Skeletal muscle tissue (tissue), 4 donors: ENCODE results near the gene SIGLEC9. TPM values are rescaled to one million over a fixed set of nuclear protein-coding genes. Genes with fewer than 3 reads are reported as not detected.
A peak's percentile ranks its signal among the peaks of the same experiment; 100 is the strongest.

Source experiments
- H3K27ac ChIP-seq: one replicate; pipeline ENCODE4 v1.7.0; 2013; ENCODE audit warnings: mild to moderate bottlenecking, low read depth, low read length, inconsistent platforms
- H3K27me3 ChIP-seq, 3 donors: one replicate each; pipeline ENCODE4 v1.7.0; 2013; ENCODE audit warnings: low read length in 3 of 3; ENCODE audit not compliant: control insufficient read depth in 3 of 3, insufficient read depth in 3 of 3
- H3K36me3 ChIP-seq, 3 donors: one replicate each; pipeline ENCODE4 v1.7.0; 2013; ENCODE audit warnings: low read length in 3 of 3; ENCODE audit not compliant: control insufficient read depth in 3 of 3, insufficient read depth in 3 of 3
- H3K4me1 ChIP-seq, 3 donors: one replicate each; pipeline ENCODE4 v1.7.0; 2013; ENCODE audit warnings: low read length in 3 of 3, mild to moderate bottlenecking in 3 of 3; ENCODE audit not compliant: control insufficient read depth in 3 of 3, insufficient read depth in 3 of 3
- H3K4me3 ChIP-seq, 3 donors: one replicate each; pipeline ENCODE4 v1.7.0; 2013; ENCODE audit warnings: low read length in 3 of 3
- H3K9ac ChIP-seq, 3 donors: one replicate each; pipeline ENCODE4 v1.7.0; 2013; ENCODE audit warnings: low read length in 3 of 3, mild to moderate bottlenecking in 3 of 3, moderate library complexity in 2 of 3, low read depth in 1 of 3
- H3K9me3 ChIP-seq, 3 donors: one replicate each; pipeline ENCODE4 v1.7.0; 2013; ENCODE audit warnings: low read length in 3 of 3; ENCODE audit not compliant: control insufficient read depth in 3 of 3
- total RNA-seq: library from RNA; depleted of rRNA; stranded (reverse); fragments of >200 nt; gene quantifications from one replicate; pipeline ENCODE4 v1.2.3, GENCODE V29; 2014
- donor health status: Osteomylitis.

SIGLEC9 gene
- total RNA-seq, 1 donor from 2014 or later, result under 0.01 TPM

GRCh38 chr19:51096473-51097165 lies 28.1 kb upstream of the SIGLEC9 start:
- H3K9me3 ChIP-seq, result no peaks in the 10 kb centered on the region
- peaks cover 0 to 6% (median 0%) of the 10 kb centered on the region in 3 donors for H3K27me3 ChIP-seq
- H3K36me3 ChIP-seq, result peaks cover 0 to 5% (median 2%) of the 10 kb centered on the region in 3 donors
- H3K4me3 ChIP-seq, result no peak overlapping the region
- H3K9ac ChIP-seq, result no peak overlapping the region
- H3K27ac ChIP-seq, result no peak overlapping the region
- H3K4me1 ChIP-seq, result peaks cover 3 to 5% (median 3%) of the 10 kb centered on the region in 3 donors

- Histone ChIP-seq H3K4me1 (peaks cover 3 to 5% (median 3%) of the 10 kb centered on the region in 3 donors), H3K27me3 (peaks cover 0 to 6% (median 0%) of the 10 kb centered on the region in 3 donors), H3K9me3 (no peaks in the 10 kb centered on the region), H3K36me3 (peaks cover 0 to 7% (median 3%) of the 10 kb centered on the region in 3 donors), H3K27ac (no peak overlapping the region), H3K4me3 (no peak overlapping the region), H3K9ac (no peak overlapping the region)
Measured at GRCh38 chr19:51097166-51097738, 27.5 kb upstream of the SIGLEC9 start.

DNA sequence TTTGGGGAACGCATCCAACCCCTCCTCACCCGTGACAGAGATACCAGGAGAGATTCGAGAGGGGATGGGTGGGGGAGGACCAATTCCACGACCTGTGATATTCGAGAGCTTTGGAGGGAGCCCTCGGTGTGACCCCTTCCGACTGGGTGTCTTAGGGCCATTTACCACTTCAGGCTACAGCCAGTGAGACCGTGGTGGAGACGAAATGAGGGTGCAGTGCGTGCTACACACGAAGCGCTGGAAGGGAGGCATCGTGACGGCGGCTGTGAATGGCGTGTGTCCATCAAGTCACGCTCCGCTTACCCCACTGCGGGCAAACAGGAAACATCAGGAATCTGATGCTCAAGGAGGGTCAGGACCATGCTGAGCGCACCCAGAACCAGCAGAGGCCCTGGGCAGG lies 26.9 kb upstream of the SIGLEC9 start:
- no peak overlapping the region for H3K9ac ChIP-seq
- no peak overlapping the region for H3K4me3 ChIP-seq
- peaks cover 0 to 6% (median 0%) of the 10 kb centered on the region in 3 donors for H3K27me3 ChIP-seq
- no peak overlapping the region for H3K27ac ChIP-seq
- peaks cover 3 to 5% (median 3%) of the 10 kb centered on the region in 3 donors for H3K4me1 ChIP-seq
- H3K36me3 ChIP-seq, result peaks cover 0 to 13% (median 9%) of the 10 kb centered on the region in 3 donors
- no peaks in the 10 kb centered on the region for H3K9me3 ChIP-seq

GRCh38 chr19:51098365-51099046 lies 26.2 kb upstream of the SIGLEC9 start:
- Histone ChIP-seq H3K9me3 (no peaks in the 10 kb centered on the region), H3K27ac (no peak overlapping the region), H3K27me3 (peaks cover 0 to 6% (median 0%) of the 10 kb centered on the region in 3 donors), H3K36me3 (peaks cover 1 to 13% (median 12%) of the 10 kb centered on the region in 3 donors), H3K4me3 (no peak overlapping the region), H3K4me1 (peaks cover 3 to 5% (median 3%) of the 10 kb centered on the region in 3 donors), H3K9ac (no peak overlapping the region)

GRCh38 chr19:51099047-51099382 lies 25.7 kb upstream of the SIGLEC9 start:
- Histone ChIP-seq H3K4me3 (no peak overlapping the region), H3K27me3 (peaks cover 0 to 4% (median 0%) of the 10 kb centered on the region in 3 donors), H3K9me3 (no peaks in the 10 kb centered on the region), H3K9ac (no peak overlapping the region), H3K36me3 (peaks cover 6 to 17% (median 12%) of the 10 kb centered on the region in 3 donors), H3K4me1 (peaks cover 3 to 5% (median 3%) of the 10 kb centered on the region in 3 donors), H3K27ac (no peak overlapping the region)

GRCh38 chr19:51100601-51101000 lies 24.1 kb upstream of the SIGLEC9 start:
- peaks cover 9 to 19% (median 16%) of the 10 kb centered on the region in 3 donors for H3K36me3 ChIP-seq
- no peak overlapping the region for H3K9ac ChIP-seq
- H3K4me1 ChIP-seq, result peaks cover 3 to 10% (median 3%) of the 10 kb centered on the region in 3 donors
- no peak overlapping the region for H3K4me3 ChIP-seq
- no peak overlapping the region for H3K27ac ChIP-seq
- H3K9me3 ChIP-seq, result no peaks in the 10 kb centered on the region
- H3K27me3 ChIP-seq, result no peaks in the 10 kb centered on the region

DNA sequence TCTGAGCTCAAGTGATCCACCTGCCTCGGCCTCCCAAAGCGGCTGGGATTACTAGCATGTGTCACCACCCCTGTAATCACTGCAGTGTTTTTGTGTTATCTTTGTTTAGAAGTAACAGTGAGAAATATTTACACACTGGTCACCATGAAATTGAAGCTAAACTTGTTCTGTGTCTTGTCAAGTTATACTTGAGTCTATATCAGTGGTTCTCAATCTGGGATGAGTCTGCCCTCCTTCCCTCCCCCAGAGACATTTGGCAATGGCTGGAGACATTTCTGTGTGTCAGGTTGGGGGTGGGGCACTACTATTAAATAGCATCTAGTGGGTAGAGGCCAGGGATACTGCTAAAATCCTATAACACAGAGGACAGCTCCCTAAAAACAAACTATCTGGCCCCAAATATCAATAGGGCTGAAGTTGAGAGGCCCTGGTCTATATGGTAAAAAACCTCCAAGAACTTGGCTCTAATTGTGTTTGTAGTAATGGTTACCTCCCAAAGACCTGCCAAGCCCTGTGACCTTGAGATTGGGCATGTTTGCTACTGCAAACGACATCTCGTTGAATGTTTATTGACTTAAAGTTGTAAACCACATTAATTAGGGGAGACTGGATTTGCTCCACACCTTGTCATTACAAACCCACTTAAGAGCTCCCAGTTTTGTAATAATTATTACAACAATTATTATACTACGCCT lies 23.4 kb upstream of the SIGLEC9 start:
- peak overlapping the region in 1 of 3 donors; percentile 25 for H3K9ac ChIP-seq
- no peak overlapping the region for H3K27ac ChIP-seq

GRCh38 chr19:51102991-51103390 lies 21.7 kb upstream of the SIGLEC9 start:
- no peak overlapping the region for H3K4me3 ChIP-seq
- no peak overlapping the region for H3K9ac ChIP-seq
- peaks cover 12 to 23% (median 14%) of the 10 kb centered on the region in 3 donors for H3K4me1 ChIP-seq
- peaks cover 9 to 19% (median 17%) of the 10 kb centered on the region in 3 donors for H3K36me3 ChIP-seq
- no peak overlapping the region for H3K27ac ChIP-seq
- H3K27me3 ChIP-seq, result no peaks in the 10 kb centered on the region
- H3K9me3 ChIP-seq, result no peaks in the 10 kb centered on the region

More for the DNA sequence above, 23.4 kb upstream of the SIGLEC9 start:
- H3K9me3 ChIP-seq, result no peaks in the 10 kb centered on the region
- no peaks in the 10 kb centered on the region for H3K27me3 ChIP-seq
- H3K4me1 ChIP-seq, result peaks cover 3 to 10% (median 3%) of the 10 kb centered on the region in 3 donors
- H3K4me3 ChIP-seq, result no peak overlapping the region
- H3K36me3 ChIP-seq, result peaks cover 9 to 19% (median 17%) of the 10 kb centered on the region in 3 donors

- Histone ChIP-seq H3K9ac (no peak overlapping the region), H3K36me3 (peaks cover 9 to 19% (median 17%) of the 10 kb centered on the region in 3 donors), H3K27me3 (no peaks in the 10 kb centered on the region), H3K27ac (no peak overlapping the region), H3K4me1 (peaks cover 16 to 30% (median 17%) of the 10 kb centered on the region in 3 donors), H3K9me3 (no peaks in the 10 kb centered on the region), H3K4me3 (no peak overlapping the region)
Measured at GRCh38 chr19:51103926-51104341, 20.8 kb upstream of the SIGLEC9 start.
